Globus pallidus (tissue), 1 donor: ENCODE measurements around the gene GABRR3.

Experiments
- DNase-seq: peaks from one replicate; pipeline ENCODE4 v3.0.0-alpha.2; 2015; ENCODE audit warnings: low spot score

The GABRR3 gene

DNA sequence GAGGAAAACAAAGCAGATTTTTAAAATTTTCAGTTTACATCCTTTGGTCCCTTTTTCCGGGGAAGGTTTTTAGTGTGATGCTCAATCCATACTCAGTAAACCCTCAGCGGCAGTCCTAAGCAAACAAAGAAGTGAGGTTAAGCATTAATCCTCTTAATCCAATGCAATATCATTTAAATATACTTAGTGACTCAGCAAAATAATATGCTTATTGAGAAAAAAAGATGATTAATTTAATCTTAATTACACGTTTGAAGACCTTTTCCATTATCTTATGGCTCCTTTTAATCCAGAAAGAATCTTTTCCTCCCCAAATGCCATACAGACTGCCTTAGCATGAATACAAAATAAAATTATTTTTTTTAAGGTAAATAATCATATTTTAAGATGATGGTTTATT lies at the start of gene GABRR3:
Gene GABRR3, minus strand, starts transcription at position 108 of the 400 bp plus-strand sequence. CDS start 328 bp downstream, outside the sequence.
- DNase-seq, result no peak

DNA sequence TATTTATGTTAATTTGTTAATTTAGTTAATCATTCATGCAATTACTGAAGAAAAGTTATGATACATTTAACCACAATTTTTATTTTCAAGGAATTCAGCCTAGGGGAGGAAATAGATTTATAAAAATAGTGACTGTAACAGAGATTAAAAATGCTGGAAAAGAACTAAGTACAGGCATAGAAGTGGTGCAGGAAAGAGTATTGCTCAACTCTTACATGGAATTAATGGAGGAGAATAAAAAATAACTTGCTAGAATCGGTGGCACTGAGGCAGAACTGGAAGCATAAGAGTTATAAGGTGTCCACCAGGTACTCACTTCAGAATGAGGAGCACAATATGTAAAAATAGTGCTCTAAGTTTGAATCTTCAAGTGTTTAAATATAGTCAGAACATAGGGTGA lies 38.4 kb upstream of the GABRR3 start:
- DNase-seq, result no peak

DNA sequence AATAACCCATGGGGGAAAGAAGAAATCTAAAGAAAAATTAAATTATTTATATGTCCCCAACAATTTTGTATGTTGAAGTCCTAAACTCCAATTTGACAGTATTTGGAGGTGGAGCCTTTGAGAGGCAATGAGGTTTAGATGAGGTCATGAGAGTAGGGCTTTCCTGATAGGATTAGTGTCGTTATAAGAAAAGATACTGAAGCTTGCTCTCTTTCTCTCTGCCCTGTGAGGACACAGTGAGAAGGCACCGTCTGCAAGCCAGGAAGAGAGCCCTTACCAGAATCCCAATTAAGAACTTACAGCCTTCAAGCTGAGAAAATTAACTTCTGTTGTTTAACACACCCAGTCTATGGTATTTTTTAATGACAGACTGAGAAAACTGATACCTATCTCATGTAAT lies 35.7 kb upstream of the GABRR3 start:
- DNase-seq, result no peak

DNA sequence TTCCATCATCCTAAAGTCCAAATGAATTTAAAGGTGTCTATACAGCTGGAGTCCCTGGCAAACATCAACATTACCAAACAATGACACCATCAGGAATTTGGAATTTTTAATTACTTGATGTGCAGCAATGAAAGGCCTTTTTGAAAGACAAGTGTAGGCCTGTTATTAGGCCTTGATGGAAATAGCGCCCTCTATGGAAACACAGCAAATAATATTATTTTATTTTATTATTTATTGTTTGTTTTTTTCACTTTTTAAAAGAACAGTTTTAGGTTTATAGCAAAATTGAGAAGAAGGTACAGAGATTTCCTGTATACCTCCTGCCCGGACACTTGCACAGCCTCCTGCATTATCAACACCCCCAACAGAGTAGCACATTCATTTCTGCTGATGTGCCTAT lies 33.7 kb upstream of the GABRR3 start:
- DNase-seq, result no peak

DNA sequence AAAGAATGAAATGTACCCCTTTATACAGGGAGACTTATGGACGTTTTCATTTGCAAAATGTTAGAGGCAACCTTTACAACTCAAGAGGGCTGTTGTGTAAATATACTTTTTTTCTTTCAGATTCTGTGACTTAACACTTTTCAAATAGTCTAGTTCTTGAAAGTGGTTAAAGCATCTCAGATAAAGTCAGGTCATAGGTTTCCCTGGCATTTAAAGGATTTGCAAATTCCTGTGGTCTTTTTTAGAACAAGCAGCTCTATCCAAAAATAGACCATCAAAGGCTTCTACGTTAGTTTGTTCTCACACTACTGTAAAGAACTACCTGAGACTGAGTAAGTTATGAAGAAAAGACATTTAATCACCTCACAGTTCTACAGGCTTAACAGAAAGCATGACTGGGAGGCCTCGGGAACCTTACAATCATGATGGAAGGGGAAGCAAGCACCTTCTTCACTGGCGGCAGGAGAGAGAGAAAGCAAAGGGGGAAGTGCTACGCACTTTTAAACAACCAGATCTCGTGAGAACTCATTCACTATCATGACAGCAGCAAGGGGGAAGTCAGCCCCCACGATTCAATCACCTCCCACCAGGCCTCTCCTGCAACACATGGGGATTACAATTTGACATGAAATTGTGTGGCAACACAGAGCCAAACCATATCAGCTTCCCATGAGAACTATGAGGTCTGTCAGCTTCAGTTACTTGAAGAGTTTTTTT lies 23.3 kb upstream of the GABRR3 start:
- no peak for DNase-seq

DNA sequence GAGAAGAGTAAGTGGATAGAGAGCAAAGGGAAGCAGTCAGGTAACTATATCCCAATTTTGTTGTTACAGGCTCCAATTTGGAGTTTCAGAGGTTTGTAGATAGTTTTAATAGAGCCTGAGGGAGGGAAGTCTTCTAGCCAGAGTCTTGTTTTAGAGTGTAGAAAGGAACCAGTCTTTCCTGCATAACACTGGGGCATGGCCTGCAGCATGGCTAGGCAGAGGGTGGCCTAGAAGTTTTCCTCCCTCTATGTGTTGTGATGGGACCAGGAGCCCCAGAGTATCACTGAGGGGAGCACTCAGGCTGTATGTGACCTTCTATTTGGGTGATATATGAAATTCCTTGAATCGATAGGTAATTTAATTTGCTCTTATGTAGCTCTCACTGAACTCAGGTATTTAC lies 22.5 kb upstream of the GABRR3 start:
- DNase-seq, result no peak

DNA sequence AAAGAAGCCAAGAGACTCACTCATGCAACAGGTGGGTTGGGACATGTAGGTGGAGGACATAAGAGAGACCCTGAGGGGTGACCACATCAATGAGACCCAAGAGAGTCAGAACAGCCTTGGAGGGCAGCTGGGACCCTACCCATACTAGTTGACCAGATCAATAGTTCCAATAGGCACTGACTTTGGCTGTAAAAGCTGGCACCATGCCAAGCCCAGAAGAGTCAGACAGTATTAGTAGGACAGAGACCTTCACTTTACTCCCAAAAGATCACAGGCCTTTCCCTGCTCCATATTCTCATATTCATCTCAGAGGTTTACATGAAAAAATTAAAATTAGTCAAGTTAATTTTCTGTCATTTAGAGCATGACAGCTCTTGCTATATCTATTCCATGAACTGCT lies 20.9 kb upstream of the GABRR3 start:
- no peak for DNase-seq

DNA sequence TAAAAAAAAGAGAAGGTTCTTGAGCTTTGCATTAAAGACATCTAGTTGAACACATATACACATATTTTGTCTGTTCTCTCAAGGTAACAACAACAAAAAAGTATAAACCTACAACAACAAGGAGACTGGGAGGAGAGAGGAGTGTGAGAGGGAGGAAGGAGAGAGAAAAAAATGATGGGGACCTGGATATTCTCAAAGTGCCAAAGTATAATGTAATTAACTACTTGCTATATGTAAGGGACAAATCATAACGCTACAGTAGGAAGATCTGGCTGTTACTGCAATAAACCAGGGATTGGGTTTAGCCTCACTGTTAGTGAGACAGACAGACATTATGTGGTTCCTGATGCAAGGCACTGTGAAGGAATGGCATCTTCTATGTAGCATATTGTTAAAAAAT lies 14.2 kb upstream of the GABRR3 start:
- no peak for DNase-seq

DNA sequence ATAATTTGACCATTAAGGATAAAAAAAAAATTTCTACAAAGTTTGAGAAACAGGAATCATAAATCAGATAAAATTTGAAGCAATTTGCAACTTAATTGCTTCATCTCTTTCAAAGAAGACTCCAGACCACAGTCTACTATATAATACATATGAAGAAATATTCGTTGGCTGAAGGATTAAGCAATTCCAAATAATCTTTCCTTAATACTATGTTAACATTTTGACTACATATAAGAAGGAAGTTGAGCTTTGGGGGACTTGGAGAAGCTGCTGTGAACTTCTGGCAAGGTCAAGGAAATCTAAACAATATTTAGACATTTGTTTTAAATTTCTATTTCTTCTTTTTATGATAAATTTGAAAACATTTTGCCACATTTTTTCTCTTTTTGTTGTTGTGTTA lies 13.5 kb upstream of the GABRR3 start:
- no peak for DNase-seq

DNA sequence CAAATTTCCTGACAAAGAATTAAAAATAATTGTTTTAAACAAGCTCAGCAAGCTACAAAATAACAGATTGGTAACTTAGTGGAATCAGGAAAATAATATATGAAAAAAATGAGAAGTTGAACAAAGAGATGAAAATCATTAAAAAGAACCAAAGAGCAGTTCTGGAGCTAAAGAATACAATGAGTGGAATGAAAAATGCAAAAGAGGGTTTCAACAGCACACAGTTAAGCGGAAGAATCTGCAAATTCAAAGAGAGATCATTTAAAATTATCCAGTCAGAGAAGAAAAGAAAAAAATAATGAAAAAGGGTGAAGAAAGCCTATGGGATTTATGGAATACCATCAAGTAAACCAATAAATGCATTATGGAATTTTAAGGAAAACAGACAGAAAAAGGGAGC lies 6.2 kb upstream of the GABRR3 start:
- DNase-seq, result no peak

DNA sequence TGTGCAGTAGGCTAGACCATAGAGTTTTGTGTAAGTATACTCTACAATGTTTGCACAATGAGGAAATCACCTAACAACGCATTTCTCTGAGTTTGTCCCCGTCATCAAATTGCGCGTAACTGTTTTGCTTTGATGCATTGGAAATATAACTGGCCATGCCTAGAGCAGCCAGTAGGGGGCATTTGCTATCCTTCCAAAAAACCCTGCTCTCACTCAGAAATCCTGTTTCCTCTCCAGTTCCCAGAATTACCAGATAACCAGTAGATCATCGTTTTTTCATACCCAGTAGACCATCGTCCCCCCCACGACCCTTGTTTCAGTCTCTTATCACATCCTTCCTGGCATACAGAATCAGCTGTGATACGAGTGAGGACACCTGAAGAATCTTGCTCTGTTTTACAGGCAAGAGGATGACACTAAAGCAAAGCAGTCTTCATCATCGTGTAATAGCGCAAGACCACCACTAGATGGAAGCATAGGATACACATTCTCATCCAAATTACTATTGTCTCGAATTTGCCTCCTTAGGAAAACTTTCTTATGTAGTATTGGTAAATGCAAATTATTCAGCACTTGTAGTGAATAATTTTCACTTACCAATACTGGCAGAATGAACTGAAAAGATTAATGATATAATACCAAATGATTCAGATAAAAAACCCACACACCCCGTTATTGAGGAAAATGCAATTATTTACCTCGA lies 4.4 kb upstream of the GABRR3 start:
- peak; percentile 86 for DNase-seq

DNA sequence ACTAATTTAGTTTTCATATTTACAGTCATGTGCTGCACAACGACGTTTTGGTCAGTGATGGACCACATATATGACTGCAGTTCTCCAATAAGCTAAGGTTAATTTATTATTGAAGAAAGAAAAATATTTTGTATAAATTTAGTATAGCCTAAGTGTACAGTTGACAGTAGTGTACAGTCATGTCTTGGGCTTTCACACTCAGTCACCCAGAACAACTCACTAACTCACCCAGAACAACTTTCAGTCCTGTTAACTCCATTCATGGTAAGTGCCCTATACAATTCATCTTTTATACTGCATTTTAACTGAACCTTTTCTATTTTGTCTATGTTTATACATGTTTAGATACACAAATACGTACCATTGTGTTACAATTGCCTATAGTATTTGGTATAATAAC lies 3.8 kb upstream of the GABRR3 start:
- no peak for DNase-seq

DNA sequence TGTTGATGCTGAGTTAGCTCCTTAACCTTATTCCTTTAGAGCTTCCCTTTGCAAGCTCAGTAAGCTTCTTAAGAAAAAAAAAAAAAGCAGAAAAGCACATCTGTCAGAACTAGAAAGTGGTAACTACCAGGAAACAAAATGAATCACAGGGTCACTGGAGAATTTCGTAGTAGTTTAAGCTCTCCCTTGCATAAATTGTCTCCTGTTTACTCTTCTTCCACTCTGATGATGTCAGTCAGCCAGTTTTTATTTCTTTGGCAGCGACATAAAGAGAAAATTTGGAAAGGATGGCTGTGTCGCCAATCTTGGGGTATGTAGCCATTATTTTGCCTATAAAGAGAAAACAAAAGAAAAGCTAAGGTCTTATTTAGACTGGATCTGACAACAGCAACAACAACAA lies 3.2 kb upstream of the GABRR3 start:
- no peak for DNase-seq

DNA sequence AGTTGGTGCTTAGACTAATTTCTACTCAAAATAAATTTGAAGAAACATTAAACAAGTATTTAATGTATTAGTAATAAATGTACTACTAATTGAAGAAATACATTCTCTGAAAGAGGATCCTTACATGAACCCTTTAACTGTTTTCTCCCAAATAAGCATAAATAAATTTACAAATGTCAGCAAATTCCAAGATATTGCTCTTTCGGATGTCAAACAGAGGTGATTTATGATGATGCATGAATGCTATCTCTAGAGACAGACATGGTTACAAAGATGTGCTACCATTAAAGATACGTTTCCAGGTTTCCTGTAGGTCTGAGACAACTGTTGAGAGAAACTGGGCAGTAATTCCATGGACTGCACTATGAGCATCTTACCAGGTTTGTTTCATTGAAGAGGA lies 629 bp downstream of the GABRR3 start:
- DNase-seq, result no peak

DNA sequence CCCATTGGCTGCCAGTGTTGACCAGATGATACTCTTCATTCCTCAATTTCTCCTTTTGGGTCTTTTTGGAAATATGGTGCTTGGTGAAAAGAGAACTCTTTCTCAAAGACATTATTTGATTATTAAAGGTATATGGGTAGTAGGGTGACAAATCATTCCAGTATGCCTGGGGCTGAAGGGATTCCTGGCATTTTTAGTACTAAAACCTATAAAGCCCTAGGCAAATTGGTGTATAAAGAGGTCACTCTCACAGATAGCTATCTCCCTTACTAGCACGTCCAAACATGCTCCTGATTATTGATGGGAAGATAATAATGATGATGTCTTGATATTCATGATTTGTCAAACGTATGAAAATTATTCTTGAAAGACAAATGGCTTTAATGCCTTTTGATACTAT lies 1.1 kb downstream of the GABRR3 start:
- DNase-seq, result no peak

DNA sequence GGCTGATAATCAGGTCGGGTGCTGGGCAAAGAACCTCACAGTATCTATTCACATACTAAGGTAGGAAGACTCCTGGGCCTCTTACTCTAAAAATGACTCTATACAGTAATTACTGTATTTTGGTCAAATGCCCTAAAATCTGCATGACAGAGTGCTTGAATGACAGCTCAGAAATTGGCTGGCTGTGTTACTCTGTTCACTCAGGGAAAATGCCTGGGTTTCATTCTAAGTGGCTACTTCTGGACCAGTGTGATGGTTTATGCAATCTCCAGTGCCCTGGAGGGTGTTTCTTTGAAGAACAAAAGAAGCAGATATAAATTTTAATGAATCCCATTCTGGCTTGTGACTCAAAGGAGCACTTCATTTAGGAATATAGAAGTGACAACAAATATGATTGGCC lies 2.2 kb downstream of the GABRR3 start:
- DNase-seq, result no peak

DNA sequence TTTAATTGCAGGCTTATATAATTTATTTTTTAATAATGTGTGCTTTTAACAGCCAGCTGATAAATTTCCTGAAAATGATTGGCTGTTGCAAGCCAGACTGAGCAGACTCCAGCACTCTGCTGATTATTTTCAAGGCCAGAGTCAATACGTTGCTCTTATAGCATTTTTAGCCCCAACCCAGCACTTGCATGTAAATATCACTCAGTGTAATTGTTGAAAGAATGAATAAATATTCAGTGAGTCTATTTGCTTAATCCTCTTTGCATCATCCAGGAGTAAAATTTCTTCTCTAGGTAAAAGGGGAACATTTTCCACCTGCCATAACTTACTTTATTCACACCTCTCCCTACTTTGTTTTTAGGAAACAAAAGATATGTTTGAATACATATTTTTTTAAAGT lies 2.9 kb downstream of the GABRR3 start:
- DNase-seq, result no peak

DNA sequence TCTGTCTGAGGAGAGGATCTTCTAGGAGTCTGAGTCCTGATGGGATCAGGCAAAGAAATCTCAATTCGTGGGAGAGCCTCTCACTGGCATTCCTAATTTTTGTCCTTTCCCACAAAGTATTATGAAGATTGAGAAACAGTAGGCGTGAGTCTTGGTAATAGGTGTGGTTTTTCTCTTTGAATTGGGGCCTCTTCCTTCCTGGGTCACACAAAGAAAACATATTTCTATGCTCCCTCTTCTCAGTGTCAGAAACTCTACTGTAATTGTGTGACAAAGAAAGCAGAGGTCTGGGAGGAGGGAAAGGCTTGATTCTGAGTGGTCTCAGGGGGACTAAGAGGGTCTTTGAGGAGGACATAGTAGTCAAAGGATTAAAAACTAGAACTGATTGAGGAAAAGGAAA lies 6.0 kb downstream of the GABRR3 start:
- DNase-seq, result no peak

DNA sequence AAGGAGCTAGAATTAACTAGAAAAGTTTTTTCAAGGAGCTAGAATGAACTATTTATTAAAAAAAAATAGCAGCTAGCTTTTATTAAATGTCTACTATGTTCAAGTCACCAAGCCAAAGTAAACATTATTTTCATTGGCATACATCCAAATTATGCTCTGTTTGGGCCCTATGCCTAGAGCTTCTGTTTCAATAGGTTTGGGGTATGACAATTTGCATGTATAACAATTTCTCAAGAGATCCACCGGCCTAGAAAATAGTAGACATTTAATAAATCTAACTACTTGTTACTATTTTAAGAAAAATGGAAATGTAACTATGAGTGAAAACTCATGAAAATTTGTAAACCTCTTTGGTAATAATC lies 8.0 kb downstream of the GABRR3 start:
- no peak for DNase-seq

DNA sequence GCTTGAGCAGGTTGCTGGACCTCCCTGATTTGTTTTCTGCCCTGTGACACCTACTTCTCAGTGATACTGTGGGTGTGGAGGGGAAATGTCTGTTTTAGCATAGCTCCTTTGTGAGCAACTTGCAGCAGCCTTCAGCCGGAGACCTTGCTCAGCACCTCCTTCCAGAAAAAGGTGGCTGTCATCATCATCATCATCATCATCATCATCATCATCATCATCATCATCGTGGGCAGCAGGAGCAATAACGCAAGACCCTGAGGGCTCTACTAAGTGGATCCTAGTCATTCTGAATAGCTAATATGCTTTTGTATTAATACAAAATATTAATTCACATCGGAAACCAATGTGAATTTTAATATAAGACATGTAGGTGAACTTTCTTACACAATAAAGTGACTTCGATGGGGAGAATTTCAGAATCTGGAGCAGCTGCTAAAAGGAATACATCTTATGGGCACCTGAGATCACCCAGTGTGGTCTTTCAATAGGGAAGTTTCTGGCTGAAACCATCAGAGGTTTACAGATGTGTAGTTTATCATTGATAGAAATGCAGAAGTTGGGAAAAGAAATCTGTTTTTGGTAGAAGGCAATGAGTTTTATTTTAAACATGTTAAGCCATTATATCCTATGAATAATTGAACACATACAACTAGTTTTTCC lies 8.6 kb downstream of the GABRR3 start:
- no peak for DNase-seq

DNA sequence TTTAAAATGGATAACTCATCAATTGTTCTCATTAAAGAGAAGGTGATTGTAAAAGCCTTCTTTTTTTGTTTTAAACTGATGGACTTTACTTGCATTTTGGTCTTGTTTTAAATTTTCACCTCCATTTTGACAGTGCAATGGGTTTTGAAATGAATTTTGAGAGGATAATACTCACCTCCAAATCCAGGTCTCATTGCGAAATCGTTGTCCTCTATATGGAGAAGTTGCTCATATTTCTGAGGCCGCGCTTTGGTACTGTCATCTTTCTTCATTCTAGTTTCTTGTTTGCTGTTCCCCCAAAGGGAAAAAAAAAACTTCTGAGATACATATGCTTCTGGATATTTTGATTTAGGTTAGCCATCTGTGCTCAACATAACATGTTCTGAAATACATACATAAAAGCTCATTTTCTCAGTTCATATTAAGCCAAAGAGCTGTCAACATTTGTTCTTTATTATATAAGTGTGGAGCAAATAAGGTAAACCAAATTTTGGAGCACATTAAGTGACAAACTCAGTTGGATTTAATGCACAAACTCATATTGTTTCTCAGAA lies 9.6 kb downstream of the GABRR3 start:
- no peak for DNase-seq

DNA sequence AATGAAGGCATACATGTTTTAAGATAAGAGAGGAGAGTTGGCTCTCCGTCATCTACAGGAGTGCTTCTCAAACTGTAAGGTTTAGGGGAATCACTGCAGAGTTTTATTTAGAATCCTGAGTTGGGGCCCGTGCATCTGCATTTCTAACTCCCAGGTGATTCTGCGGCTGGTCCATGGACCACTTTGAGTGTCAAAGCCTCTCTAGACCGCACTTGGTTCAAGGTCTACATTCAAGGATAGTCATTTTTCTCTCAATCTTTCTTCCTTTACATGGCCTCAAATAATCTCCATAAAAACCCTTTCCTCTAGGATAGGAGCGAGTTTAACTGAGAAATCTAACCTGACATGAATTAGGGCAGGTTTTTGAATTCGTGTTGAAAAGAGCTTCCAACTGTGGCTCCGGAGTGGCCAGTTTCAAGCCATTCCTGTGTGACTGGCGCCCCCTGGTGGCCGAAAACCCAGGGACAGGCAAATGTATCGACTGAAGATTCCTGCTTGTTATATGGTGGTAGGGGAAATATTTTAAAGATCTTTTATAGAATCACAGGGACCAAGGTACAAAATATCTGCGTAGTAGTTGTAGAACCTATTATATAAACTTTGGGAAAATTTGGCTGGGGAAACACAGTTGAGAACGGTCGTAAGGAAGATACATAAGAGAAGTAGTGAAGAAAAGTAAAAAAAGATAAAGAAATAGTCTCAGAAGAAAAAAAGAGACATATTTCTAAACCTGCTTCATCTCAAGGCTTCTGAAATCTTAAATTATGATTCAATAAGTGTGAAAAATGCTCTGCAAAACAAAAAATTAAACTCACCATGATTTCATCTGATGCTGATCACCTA lies 11.9 kb downstream of the GABRR3 start:
- DNase-seq, result peak; percentile 73
